WTC11 (cell line): Measurements from ENCODE around the gene SERGEF.

ENCODE experiments used
- CBFB ChIP-seq: sonication (generic); formaldehyde crosslinking; IDR thresholded peaks from 2 replicates; pipeline ENCODE4 v1.8.1; 2022; ENCODE audit warnings: mild to moderate bottlenecking, low read depth, missing genetic modification reagents
- CREB1 ChIP-seq: sonication (generic); formaldehyde crosslinking; IDR thresholded peaks from 2 replicates; pipeline ENCODE4 v1.8.0; 2023; ENCODE audit warnings: mild to moderate bottlenecking, missing genetic modification reagents
- ESRRA ChIP-seq: sonication (generic); formaldehyde crosslinking; IDR thresholded peaks from 2 replicates; pipeline ENCODE4 v1.8.1; 2022; ENCODE audit warnings: mild to moderate bottlenecking, missing genetic modification reagents, borderline replicate concordance
- ETV6 ChIP-seq: sonication (generic); formaldehyde crosslinking; IDR thresholded peaks from 2 replicates; pipeline ENCODE4 v1.8.1; 2022; ENCODE audit warnings: mild to moderate bottlenecking, missing genetic modification reagents
- NR3C1 ChIP-seq: sonication (generic); formaldehyde crosslinking; conservative IDR thresholded peaks from 2 replicates; pipeline ENCODE4 v1.8.1; 2023; ENCODE audit warnings: low read depth, mild to moderate bottlenecking, missing genetic modification reagents
- TEAD4 ChIP-seq: sonication (generic); formaldehyde crosslinking; IDR thresholded peaks from 2 replicates; pipeline ENCODE4 v1.8.0; 2022; ENCODE audit warnings: mild to moderate bottlenecking, missing genetic modification reagents
- TF ChIP-seq, protein P1 (sequence below): fragments of 200-600 bp; IDR thresholded peaks from 2 replicates; pipeline ENCODE4 v1.8.0; 2022; ENCODE audit warnings: antibody characterized with exemption
- TF ChIP-seq, protein P2 (sequence below): sonication (generic); formaldehyde crosslinking; IDR thresholded peaks from 2 replicates; pipeline ENCODE4 v1.8.0; 2022; ENCODE audit warnings: missing genetic modification reagents
- TF ChIP-seq, protein P3 (sequence below): sonication (generic); formaldehyde crosslinking; conservative IDR thresholded peaks from 2 replicates; pipeline ENCODE4 v1.8.1; 2022; ENCODE audit warnings: mild to moderate bottlenecking, missing genetic modification reagents
- TF ChIP-seq, protein P4 (sequence below): sonication (generic); formaldehyde crosslinking; IDR thresholded peaks from 2 replicates; pipeline ENCODE4 v1.8.0; 2022; ENCODE audit warnings: mild to moderate bottlenecking, missing genetic modification reagents

DNA sequence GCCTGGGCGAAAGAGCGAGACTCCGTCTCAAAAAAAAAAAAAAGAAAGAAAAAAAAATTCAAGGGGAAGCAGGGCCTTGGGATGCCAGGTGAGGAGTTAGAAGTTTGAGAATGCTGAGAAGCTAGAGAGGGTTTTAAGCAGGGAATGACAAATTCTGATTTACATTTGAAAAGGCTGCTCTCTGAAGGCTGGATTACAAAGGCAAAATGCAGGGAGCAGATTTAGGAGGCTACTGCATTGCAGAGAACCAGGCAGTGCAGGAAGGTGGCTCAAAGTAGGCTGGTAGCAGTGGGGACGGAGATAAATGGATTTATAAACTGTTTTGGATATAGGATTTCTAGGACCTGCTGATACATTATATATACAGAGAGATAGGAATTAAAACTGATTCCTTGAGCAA is 211.7 kb downstream of the SERGEF start:
- no peak for TF ChIP-seq ESRRA (CRISPR knock-in tag)
- TF ChIP-seq, protein P1, sequence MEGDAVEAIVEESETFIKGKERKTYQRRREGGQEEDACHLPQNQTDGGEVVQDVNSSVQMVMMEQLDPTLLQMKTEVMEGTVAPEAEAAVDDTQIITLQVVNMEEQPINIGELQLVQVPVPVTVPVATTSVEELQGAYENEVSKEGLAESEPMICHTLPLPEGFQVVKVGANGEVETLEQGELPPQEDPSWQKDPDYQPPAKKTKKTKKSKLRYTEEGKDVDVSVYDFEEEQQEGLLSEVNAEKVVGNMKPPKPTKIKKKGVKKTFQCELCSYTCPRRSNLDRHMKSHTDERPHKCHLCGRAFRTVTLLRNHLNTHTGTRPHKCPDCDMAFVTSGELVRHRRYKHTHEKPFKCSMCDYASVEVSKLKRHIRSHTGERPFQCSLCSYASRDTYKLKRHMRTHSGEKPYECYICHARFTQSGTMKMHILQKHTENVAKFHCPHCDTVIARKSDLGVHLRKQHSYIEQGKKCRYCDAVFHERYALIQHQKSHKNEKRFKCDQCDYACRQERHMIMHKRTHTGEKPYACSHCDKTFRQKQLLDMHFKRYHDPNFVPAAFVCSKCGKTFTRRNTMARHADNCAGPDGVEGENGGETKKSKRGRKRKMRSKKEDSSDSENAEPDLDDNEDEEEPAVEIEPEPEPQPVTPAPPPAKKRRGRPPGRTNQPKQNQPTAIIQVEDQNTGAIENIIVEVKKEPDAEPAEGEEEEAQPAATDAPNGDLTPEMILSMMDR: no peak
- TF ChIP-seq, protein P2, sequence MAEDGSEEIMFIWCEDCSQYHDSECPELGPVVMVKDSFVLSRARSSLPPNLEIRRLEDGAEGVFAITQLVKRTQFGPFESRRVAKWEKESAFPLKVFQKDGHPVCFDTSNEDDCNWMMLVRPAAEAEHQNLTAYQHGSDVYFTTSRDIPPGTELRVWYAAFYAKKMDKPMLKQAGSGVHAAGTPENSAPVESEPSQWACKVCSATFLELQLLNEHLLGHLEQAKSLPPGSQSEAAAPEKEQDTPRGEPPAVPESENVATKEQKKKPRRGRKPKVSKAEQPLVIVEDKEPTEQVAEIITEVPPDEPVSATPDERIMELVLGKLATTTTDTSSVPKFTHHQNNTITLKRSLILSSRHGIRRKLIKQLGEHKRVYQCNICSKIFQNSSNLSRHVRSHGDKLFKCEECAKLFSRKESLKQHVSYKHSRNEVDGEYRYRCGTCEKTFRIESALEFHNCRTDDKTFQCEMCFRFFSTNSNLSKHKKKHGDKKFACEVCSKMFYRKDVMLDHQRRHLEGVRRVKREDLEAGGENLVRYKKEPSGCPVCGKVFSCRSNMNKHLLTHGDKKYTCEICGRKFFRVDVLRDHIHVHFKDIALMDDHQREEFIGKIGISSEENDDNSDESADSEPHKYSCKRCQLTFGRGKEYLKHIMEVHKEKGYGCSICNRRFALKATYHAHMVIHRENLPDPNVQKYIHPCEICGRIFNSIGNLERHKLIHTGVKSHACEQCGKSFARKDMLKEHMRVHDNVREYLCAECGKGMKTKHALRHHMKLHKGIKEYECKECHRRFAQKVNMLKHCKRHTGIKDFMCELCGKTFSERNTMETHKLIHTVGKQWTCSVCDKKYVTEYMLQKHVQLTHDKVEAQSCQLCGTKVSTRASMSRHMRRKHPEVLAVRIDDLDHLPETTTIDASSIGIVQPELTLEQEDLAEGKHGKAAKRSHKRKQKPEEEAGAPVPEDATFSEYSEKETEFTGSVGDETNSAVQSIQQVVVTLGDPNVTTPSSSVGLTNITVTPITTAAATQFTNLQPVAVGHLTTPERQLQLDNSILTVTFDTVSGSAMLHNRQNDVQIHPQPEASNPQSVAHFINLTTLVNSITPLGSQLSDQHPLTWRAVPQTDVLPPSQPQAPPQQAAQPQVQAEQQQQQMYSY: no peak
- TF ChIP-seq, protein P3, sequence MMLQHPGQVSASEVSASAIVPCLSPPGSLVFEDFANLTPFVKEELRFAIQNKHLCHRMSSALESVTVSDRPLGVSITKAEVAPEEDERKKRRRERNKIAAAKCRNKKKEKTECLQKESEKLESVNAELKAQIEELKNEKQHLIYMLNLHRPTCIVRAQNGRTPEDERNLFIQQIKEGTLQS: no peak
- no peak for TF ChIP-seq CBFB (CRISPR knock-in tag)
- no peak for TF ChIP-seq NR3C1
- TF ChIP-seq, protein P4, sequence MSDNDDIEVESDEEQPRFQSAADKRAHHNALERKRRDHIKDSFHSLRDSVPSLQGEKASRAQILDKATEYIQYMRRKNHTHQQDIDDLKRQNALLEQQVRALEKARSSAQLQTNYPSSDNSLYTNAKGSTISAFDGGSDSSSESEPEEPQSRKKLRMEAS (CRISPR knock-in tag): no peak
- no peak for TF ChIP-seq TEAD4 (CRISPR knock-in tag)
- TF ChIP-seq ETV6: no peak
- no peak for TF ChIP-seq CREB1 (CRISPR knock-in tag)
